Adipocyte (in vitro differentiated cells): Measurements from ENCODE around the gene LRRC75B.

Source experiments
- DNase-seq: peaks from one replicate; pipeline ENCODE4 v3.0.0-alpha.2; 2015; ENCODE audit warnings: low read depth
- H3K27me3 ChIP-seq: replicated peaks from 2 replicates; pipeline ENCODE4 v1.7.0; 2013; ENCODE audit warnings: mild to moderate bottlenecking, low read length, moderate library complexity; ENCODE audit not compliant: control insufficient read depth, insufficient read depth
- H3K36me3 ChIP-seq: 2 replicates; pipeline ENCODE4 v1.7.0; 2013; ENCODE audit warnings: low read length, mild to moderate bottlenecking, moderate library complexity; ENCODE audit not compliant: control insufficient read depth, insufficient read depth, severe bottlenecking
- H3K4me1 ChIP-seq: 2 replicates; pipeline ENCODE4 v1.7.0; 2013; ENCODE audit warnings: mild to moderate bottlenecking, low read length, moderate library complexity; ENCODE audit not compliant: control insufficient read depth, insufficient read depth
- H3K4me3 ChIP-seq: 2 replicates; pipeline ENCODE4 v1.7.0; 2013; ENCODE audit warnings: mild to moderate bottlenecking, low read length, moderate library complexity
- H3K9ac ChIP-seq: 2 replicates; pipeline ENCODE4 v1.7.0; 2013; ENCODE audit warnings: mild to moderate bottlenecking, low read length, moderate library complexity
- H3K9me3 ChIP-seq: 2 replicates; pipeline ENCODE4 v1.7.0; 2013; ENCODE audit warnings: mild to moderate bottlenecking, low read length, moderate library complexity; ENCODE audit not compliant: control insufficient read depth

The LRRC75B gene

DNA sequence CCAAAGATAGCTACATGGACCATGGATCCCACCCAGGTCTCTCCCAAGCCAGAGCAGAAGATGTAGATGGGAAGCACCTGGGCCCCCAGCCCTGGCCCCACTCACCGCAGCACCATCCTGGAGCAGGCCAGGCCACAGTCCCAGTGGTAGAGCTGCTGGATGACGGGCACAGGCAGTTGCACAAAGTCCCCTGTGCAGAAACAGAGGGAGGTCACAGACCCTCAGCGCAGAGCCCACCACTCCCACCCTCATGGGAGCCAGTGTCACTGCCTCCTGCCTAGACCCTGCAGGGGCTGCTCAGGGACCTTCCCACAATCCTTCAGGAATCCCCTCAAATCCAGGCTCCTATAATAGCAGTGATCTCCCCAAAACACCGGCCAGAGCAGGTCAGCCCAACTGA lies 44.1 kb downstream of the LRRC75B start:
- no peak for DNase-seq
- Histone ChIP-seq H3K36me3 (peaks cover 52% of the 10 kb centered on the region), H3K4me1 (peaks cover 43% of the 10 kb centered on the region), H3K9me3 (no peaks in the 10 kb centered on the region), H3K27me3 (no peaks in the 10 kb centered on the region), H3K4me3 (no peak overlapping the region), H3K9ac (no peak overlapping the region)

DNA sequence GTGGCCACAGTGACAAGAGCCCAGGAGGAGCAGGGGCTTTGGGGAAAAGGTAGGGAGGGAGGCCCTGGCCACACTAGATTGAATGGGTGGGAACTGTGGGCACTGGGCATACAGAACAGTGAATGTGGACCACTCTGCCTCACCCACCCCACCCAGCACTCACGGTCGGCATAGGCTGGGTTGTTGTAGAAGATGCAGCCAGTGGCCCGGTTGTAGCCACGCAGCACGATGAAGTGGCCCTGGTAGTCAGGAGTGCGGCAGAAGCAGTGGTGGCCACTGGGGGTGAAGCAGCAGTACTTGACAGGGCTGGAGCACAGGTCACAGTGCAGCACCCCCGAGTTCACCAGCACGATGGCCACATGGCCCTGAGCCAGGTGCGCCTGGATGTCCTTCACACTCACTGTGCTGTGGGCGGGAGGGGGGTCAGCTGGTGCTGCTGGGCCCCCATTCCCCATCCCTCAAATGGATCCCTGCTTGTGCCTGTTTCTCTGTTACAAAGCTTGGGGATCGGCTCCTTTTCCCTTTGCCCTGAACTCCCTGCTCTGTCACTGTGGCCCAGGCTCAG lies 49.1 kb downstream of the LRRC75B start:
- no peak overlapping the region for H3K9ac ChIP-seq
- H3K36me3 ChIP-seq = peaks cover 79% of the 10 kb centered on the region
- DNase-seq = no peak

DNA sequence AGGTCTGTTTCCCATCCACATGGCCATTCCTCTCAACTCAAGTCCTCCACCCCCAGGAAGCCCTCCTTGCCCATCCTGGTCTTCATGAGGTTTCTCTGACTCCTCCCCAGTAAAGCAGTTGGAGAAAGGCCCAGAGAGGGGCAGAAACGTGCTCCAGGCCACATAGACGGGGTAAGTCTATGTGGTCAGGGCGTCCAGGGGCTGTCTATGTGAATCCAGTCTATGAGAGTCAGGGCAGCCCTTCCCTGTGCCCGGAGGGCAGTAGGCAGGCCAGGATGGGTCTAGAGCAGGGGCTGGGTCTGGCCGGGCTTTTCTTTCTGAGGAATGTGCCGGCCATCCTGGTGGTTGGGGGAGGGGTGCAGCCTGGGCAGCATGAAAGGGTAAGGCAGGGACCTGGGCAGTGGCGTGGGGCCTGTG lies 49.7 kb downstream of the LRRC75B start:
- no peak for DNase-seq
- peaks cover 74% of the 10 kb centered on the region for H3K36me3 ChIP-seq
- no peaks in the 10 kb centered on the region for H3K27me3 ChIP-seq
- H3K4me3 ChIP-seq = no peak overlapping the region
- H3K4me1 ChIP-seq = peaks cover 16% of the 10 kb centered on the region
- no peaks in the 10 kb centered on the region for H3K9me3 ChIP-seq
- no peak overlapping the region for H3K9ac ChIP-seq

More for the DNA sequence above, 49.1 kb downstream of the LRRC75B start:
- H3K27me3 ChIP-seq = no peaks in the 10 kb centered on the region
- no peak overlapping the region for H3K4me3 ChIP-seq
- no peaks in the 10 kb centered on the region for H3K9me3 ChIP-seq
- H3K4me1 ChIP-seq = peaks cover 16% of the 10 kb centered on the region

DNA sequence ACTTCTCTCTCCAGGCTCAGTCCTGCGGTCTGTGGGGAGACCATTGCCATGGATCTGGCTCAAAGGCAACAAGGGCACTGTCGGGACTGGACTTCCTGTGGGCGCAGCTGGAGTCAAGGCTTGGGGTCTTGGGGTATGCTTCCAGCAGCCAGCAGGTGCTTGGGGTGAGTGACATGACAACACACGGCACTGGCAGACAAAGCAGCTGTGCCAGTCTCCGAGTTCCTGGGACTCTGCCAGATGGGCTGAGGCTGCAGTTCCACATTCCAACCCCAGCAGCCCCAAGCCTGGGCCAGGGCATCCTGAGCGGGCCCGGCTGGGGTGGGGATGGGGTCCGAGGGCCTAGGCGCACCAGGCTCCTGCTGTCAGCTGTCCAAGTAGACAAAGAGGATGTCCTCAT lies 50.2 kb downstream of the LRRC75B start:
- Histone ChIP-seq H3K9ac (no peak overlapping the region), H3K36me3 (peaks cover 68% of the 10 kb centered on the region), H3K4me1 (peaks cover 16% of the 10 kb centered on the region), H3K9me3 (no peaks in the 10 kb centered on the region), H3K4me3 (no peak overlapping the region), H3K27me3 (no peaks in the 10 kb centered on the region)
- no peak for DNase-seq

- H3K9me3 ChIP-seq = no peaks in the 10 kb centered on the region
- H3K4me1 ChIP-seq = peaks cover 16% of the 10 kb centered on the region
- no peak overlapping the region for H3K9ac ChIP-seq
- no peak overlapping the region for H3K4me3 ChIP-seq
- H3K27me3 ChIP-seq = no peaks in the 10 kb centered on the region
- H3K36me3 ChIP-seq = peaks cover 61% of the 10 kb centered on the region
- DNase-seq = no peak
Measured at GRCh38 chr22:24541681-24542515, 51.0 kb downstream of the LRRC75B start.

GRCh38 chr22:24540470-24540869 lies 52.4 kb downstream of the LRRC75B start:
- peaks cover 16% of the 10 kb centered on the region for H3K4me1 ChIP-seq
- H3K27me3 ChIP-seq = no peaks in the 10 kb centered on the region
- H3K9me3 ChIP-seq = no peaks in the 10 kb centered on the region
- no peak overlapping the region for H3K4me3 ChIP-seq
- H3K9ac ChIP-seq = no peak overlapping the region
- DNase-seq = no peak
- peaks cover 53% of the 10 kb centered on the region for H3K36me3 ChIP-seq

DNA sequence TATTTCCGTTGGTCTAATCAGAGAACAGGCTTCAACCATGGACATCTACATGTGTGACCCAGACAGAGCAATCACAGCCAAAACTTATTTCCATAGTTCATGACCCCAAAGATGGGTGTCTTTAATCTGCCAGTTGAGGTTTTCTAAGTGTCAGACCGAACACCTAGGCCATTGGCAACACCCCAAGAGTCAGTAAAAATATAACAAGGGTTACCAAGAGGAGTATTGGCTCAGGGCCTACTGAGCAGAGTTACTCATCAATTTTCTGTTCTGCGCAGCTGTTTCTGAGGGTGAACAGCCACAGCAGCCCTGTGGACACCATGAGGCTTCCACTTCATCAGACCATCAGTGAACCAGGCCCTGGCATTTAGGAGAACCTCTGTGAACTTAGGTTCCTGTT lies 56.8 kb downstream of the LRRC75B start:
- no peak for DNase-seq

More for the DNA sequence above, 56.8 kb downstream of the LRRC75B start:
- H3K4me3 ChIP-seq = no peak overlapping the region
- H3K9me3 ChIP-seq = no peaks in the 10 kb centered on the region
- peaks cover 17% of the 10 kb centered on the region for H3K36me3 ChIP-seq
- peaks cover 4% of the 10 kb centered on the region for H3K4me1 ChIP-seq
- H3K9ac ChIP-seq = no peak overlapping the region
- H3K27me3 ChIP-seq = no peaks in the 10 kb centered on the region
